ENCODE measurements around the gene CHD6. TPM values are rescaled to one million over a fixed set of nuclear protein-coding genes. Genes with fewer than 3 reads are reported as not detected.
A peak's percentile ranks its signal among the peaks of the same experiment; 100 is the strongest.

The CHD6 gene
- total and polyA plus RNA-seq, 2 of the 13 experiments (the other 11 are each of a cell fraction or from before 2014, with no cell fraction given), result 14.4 to 52.0 TPM

DNA sequence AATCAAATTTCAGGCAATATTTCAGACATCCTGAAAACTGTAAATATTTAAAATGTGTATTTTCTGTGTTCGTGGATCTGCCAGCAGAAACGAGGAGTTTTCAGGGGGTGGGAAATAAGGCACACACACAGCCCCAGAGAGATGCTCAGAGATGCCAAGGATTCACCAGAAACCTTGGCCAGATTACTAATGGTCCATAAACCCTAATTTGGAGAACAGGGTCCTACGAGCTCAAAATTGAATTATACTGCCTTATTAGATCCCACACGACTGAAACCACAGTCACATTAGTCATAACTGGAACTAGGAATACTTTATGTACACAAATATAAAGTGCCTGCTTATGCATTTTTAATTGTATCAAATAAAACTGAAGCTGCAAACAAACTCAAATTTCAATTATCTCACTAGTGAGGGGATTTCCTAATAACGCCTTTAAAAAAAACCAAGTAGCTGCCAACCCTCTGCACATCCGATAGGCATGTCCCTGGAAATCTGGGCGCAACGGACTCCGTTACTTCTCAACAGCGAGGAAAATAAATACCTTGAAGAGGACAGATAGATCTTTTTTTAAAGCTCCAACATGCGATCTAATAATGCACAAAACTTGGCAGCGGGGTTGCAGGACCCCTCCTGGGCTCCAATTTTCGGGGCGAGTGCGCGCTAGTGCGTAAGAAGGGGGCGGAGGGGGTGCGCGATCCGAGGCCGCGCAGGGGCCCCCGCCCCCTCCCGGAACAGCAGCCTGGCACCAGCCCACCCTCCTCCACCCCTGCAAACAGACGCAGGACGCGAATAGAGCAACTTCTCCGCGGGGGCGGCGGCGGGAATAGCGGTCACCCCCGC lies 897 bp downstream of the CHD6 start (continued):
- TF ChIP-seq GATAD1 (CRISPR knock-in tag; IDR thresholded peaks at IDR 0.05) (peak; percentile 17; the same call in 1 of the 2 replicates), ZKSCAN8 (CRISPR knock-in tag; IDR thresholded peaks at IDR 0.05; ENCODE audit: borderline replicate concordance) (0 out of 2 replicates have a peak, but pooled peaks have one; percentile 18)
- TF ChIP-seq, protein P1, sequence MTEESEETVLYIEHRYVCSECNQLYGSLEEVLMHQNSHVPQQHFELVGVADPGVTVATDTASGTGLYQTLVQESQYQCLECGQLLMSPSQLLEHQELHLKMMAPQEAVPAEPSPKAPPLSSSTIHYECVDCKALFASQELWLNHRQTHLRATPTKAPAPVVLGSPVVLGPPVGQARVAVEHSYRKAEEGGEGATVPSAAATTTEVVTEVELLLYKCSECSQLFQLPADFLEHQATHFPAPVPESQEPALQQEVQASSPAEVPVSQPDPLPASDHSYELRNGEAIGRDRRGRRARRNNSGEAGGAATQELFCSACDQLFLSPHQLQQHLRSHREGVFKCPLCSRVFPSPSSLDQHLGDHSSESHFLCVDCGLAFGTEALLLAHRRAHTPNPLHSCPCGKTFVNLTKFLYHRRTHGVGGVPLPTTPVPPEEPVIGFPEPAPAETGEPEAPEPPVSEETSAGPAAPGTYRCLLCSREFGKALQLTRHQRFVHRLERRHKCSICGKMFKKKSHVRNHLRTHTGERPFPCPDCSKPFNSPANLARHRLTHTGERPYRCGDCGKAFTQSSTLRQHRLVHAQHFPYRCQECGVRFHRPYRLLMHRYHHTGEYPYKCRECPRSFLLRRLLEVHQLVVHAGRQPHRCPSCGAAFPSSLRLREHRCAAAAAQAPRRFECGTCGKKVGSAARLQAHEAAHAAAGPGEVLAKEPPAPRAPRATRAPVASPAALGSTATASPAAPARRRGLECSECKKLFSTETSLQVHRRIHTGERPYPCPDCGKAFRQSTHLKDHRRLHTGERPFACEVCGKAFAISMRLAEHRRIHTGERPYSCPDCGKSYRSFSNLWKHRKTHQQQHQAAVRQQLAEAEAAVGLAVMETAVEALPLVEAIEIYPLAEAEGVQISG (CRISPR knock-in tag; IDR thresholded peaks at IDR 0.05), result no peak; the same call in 1 of the 2 replicates

DNA sequence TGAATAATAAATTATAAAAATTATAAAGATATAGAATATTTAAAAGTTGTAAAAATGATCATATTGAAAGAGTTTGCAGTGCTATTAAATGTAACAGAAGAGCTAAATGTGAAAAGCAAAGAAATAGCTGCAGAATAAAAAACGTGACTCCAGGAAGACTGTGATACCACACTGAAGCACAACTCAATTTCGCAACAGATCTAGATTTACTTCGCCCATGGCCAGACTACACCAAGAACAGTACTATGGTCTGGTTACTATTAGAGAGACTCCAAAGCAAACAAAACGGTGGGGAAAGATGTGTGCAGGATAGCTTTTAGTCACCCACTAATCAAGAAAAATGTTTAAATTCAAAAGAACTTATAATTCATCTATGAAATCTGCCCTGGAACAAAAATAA lies 1.9 kb downstream of the CHD6 start:
- BruUV-seq (replicated peaks), result no TSS peak
- POLR2A ChIA-PET, result interaction anchor here (1.1 kb wide), 1 partner anchor 77 kb away, joined by 3 read pairs; no protein-coding TSS in a partner anchor
- Histone ChIP-seq H3K9me3 (ENCODE audit: low read length) (no peaks in the 10 kb centered on the region), H3K9ac (ENCODE audit: insufficient read depth, low read depth, low read length) (peak overlapping the region; percentile 83; the same call in 1 of the 2 replicates), H2AFZ (ENCODE audit: low read length) (no peak overlapping the region), H3K4me1 (ENCODE audit: insufficient read depth, low read length) (peaks cover 47% of the 10 kb centered on the region), H3K27ac (ENCODE audit: extremely low read length, insufficient read depth, low read length) (no peak overlapping the region), H3K27me3 (ENCODE audit: control insufficient read depth in 1 of 2, insufficient read depth in 2 of 2, low read length in 2 of 2) (no peaks in the 10 kb centered on the region; a peak in 1 of 5 replicates), H3K4me3 (replicated peaks in 1 of 3; ENCODE audit: insufficient read depth in 1 of 3, low read depth in 2 of 3, low read length in 3 of 3) (peak overlapping the region; percentile 75 to 99 (median 87); a peak in 5 of 6 replicates), H4K20me1 (ENCODE audit: insufficient read depth, low read length) (peaks cover 56% of the 10 kb centered on the region), H3K4me2 (ENCODE audit: low read depth, low read length) (peak overlapping the region; percentile 85), H3K36me3 (replicated peaks in 1 of 2; ENCODE audit: control insufficient read depth in 1 of 2, insufficient read depth in 2 of 2, low read length in 2 of 2) (peaks cover 1 to 3% of the 10 kb centered on the region in 2 experiments; a peak in 2 of 5 replicates), H3K79me2 (ENCODE audit: insufficient read depth, low read length) (peaks cover 64% of the 10 kb centered on the region)
- intact Hi-C loops (cut with micrococcal nuclease; ENCODE audit: unreplicated experiment), result loop anchor here (1.0 to 5.0 kb wide), 3 partner anchors 39 to 149 kb away; no protein-coding TSS in a partner anchor
- CTCF ChIA-PET (ENCODE audit: low intra/inter-chr PET ratio, low total read pairs), result no interaction called here
- 15% methylated on average over 4 of the region's 4 CpGs for WGBS (ENCODE audit: low lambda C conversion rate)
- in situ Hi-C loops (cut with HindIII; ENCODE audit: extremely low pct_ligation_motif_present, low pct_unique_long_range_greater_than_20kb), result no loop called here
- FAIRE-seq (peak; percentile 4), DNase-seq (ENCODE audit: low spot score) (peak; percentile 62), ATAC-seq (no peak)
- TF ChIP-seq NFIC (IDR thresholded peaks at IDR 0.05; ENCODE audit: low read length) (0 out of 2 replicates have a peak, but pooled peaks have one; percentile 23), MED1 (CRISPR knock-in tag; IDR thresholded peaks at IDR 0.05) (peak; percentile 43; the same call in 1 of the 2 replicates), BHLHE40 (IDR thresholded peaks at IDR 0.05; ENCODE audit: low read length) (peak; percentile 58), ZFP62 (CRISPR knock-in tag; IDR thresholded peaks at IDR 0.05) (no peak), SMC3 (IDR thresholded peaks at IDR 0.05; ENCODE audit: low read length) (peak; percentile 9; the same call in 1 of the 2 replicates), CEBPB (IDR thresholded peaks at IDR 0.05; ENCODE audit: borderline replicate concordance, low read depth, low read length) (peak; percentile 96)
- TF ChIP-seq, protein P2, sequence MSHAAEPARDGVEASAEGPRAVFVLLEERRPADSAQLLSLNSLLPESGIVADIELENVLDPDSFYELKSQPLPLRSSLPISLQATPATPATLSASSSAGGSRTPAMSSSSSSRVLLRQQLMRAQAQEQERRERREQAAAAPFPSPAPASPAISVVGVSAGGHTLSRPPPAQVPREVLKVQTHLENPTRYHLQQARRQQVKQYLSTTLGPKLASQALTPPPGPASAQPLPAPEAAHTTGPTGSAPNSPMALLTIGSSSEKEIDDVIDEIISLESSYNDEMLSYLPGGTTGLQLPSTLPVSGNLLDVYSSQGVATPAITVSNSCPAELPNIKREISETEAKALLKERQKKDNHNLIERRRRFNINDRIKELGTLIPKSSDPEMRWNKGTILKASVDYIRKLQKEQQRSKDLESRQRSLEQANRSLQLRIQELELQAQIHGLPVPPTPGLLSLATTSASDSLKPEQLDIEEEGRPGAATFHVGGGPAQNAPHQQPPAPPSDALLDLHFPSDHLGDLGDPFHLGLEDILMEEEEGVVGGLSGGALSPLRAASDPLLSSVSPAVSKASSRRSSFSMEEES (CRISPR knock-in tag; IDR thresholded peaks at IDR 0.05), result no peak
- TF ChIP-seq, protein P3, sequence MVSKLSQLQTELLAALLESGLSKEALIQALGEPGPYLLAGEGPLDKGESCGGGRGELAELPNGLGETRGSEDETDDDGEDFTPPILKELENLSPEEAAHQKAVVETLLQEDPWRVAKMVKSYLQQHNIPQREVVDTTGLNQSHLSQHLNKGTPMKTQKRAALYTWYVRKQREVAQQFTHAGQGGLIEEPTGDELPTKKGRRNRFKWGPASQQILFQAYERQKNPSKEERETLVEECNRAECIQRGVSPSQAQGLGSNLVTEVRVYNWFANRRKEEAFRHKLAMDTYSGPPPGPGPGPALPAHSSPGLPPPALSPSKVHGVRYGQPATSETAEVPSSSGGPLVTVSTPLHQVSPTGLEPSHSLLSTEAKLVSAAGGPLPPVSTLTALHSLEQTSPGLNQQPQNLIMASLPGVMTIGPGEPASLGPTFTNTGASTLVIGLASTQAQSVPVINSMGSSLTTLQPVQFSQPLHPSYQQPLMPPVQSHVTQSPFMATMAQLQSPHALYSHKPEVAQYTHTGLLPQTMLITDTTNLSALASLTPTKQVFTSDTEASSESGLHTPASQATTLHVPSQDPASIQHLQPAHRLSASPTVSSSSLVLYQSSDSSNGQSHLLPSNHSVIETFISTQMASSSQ (IDR thresholded peaks at IDR 0.05; ENCODE audit: low read depth), result no peak
- TF ChIP-seq, protein P3 (CRISPR knock-in tag; IDR thresholded peaks at IDR 0.05; ENCODE audit: borderline replicate concordance), result no peak

Measured in HepG2 (cell line).